Esophagus muscularis mucosa (tissue), 4 donors: Measurements from ENCODE around the gene CFAP54.

Source experiments
- EP300 ChIP-seq: sonication (generic); formaldehyde crosslinking; IDR thresholded peaks from one replicate; pipeline ENCODE4 v1.6.1; 2017; ENCODE audit warnings: antibody characterized with exemption
- POLR2A ChIP-seq: fragments of 450-650 bp; IDR thresholded peaks from one replicate; pipeline ENCODE4 v1.6.1; 2017; ENCODE audit warnings: antibody characterized with exemption, moderate library complexity, mild to moderate bottlenecking, low read depth
- POLR2AphosphoS5 ChIP-seq, 2 donors: sonication (generic); formaldehyde crosslinking; IDR thresholded peaks; one replicate each; pipeline ENCODE4 v1.6.1; 2017; ENCODE audit warnings: antibody characterized with exemption in 2 of 2
- TF ChIP-seq, protein P1 (sequence below), 3 experiments: fragments of 200-600 bp in 2 of 3; fragments of 450-650 bp in 1 of 3; sonication (generic) in 2 of 3; IDR thresholded peaks; one replicate each; pipeline ENCODE4 v1.5.1; 2017 to 2019; ENCODE audit warnings: antibody characterized with exemption in 3 of 3, mild to moderate bottlenecking in 2 of 3, moderate library complexity in 1 of 3

DNA sequence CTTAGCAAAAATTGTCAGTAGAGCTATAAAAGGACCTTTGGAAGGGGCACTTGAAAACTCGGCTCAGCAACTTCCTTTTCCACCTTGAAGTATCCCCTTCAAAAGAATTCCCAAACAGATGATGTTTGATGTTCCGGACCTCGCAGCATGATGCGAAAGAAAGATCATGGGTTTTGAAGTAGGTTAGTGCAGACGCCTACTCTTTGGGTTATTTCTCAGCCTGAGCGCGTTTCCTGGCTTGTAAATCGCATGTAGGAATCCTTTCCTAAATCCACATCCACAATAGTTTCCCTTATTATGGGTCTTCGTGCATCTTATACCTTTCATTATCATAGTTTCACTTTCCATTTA is 417.1 kb downstream of the CFAP54 start:
- TF ChIP-seq POLR2A (no peak), POLR2AphosphoS5 (IDR thresholded peaks at IDR 0.05) (no peak), EP300 (no peak)
- TF ChIP-seq, protein P1, sequence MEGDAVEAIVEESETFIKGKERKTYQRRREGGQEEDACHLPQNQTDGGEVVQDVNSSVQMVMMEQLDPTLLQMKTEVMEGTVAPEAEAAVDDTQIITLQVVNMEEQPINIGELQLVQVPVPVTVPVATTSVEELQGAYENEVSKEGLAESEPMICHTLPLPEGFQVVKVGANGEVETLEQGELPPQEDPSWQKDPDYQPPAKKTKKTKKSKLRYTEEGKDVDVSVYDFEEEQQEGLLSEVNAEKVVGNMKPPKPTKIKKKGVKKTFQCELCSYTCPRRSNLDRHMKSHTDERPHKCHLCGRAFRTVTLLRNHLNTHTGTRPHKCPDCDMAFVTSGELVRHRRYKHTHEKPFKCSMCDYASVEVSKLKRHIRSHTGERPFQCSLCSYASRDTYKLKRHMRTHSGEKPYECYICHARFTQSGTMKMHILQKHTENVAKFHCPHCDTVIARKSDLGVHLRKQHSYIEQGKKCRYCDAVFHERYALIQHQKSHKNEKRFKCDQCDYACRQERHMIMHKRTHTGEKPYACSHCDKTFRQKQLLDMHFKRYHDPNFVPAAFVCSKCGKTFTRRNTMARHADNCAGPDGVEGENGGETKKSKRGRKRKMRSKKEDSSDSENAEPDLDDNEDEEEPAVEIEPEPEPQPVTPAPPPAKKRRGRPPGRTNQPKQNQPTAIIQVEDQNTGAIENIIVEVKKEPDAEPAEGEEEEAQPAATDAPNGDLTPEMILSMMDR (IDR thresholded peaks at IDR 0.05) = no peak
